MCF 10A (cell line): ENCODE measurements around the gene LRRFIP1. TPM values are rescaled to one million over a fixed set of nuclear protein-coding genes. Genes with fewer than 3 reads are reported as not detected.
"Not testable (repeated sequence)": the region's sequence is repeated elsewhere in the genome, so short reads cannot be mapped to it uniquely, and the experiment has no call there.

ENCODE experiments used
- BruUV-seq: library from RNA; stranded (reverse); fragments of 400-500 nt; replicated peaks from 2 replicates; lab custom pipeline; 2021; lab: Mats Ljungman, UMichigan
- CTCF ChIA-PET: fragments of 300-600 bp; sonication (Branson Sonifier 250); formaldehyde crosslinking; extraction: SDS; loops from one replicate; lab custom pipeline; 2021; ENCODE audit warnings: antibody characterized with exemption, inconsistent platforms; lab: Yijun Ruan, JAX
- POLR2A ChIA-PET: fragments of 300-600, 350-650 bp; sonication (Branson Sonifier 250); formaldehyde crosslinking; extraction: SDS; loops from one replicate; lab custom pipeline; 2020; ENCODE audit warnings: antibody characterized with exemption, inconsistent platforms; lab: Yijun Ruan, JAX
- DNase-seq: peaks from one replicate; pipeline ENCODE4 v3.0.0-alpha.2; 2018; ENCODE audit not compliant: unreplicated experiment
- H3K27ac Mint-ChIP-seq: one replicate; pipeline ENCODE4 v1.8.0; 2022; ENCODE audit warnings: mild to moderate bottlenecking, low read depth, mixed read lengths; ENCODE audit not compliant: unreplicated experiment
- H3K27me3 Mint-ChIP-seq: one replicate; pipeline ENCODE4 v1.8.0; 2022; ENCODE audit warnings: mixed read lengths; ENCODE audit not compliant: insufficient read depth, unreplicated experiment
- H3K36me3 Mint-ChIP-seq: one replicate; pipeline ENCODE4 v1.8.0; 2022; ENCODE audit warnings: mild to moderate bottlenecking, moderate library complexity, mixed read lengths; ENCODE audit not compliant: insufficient read depth, unreplicated experiment
- H3K4me1 Mint-ChIP-seq: one replicate; pipeline ENCODE4 v1.8.0; 2022; ENCODE audit warnings: mixed read lengths; ENCODE audit not compliant: insufficient read depth, unreplicated experiment
- H3K4me3 Mint-ChIP-seq: one replicate; pipeline ENCODE4 v1.8.0; 2022; ENCODE audit warnings: mild to moderate bottlenecking, moderate library complexity, mixed read lengths; ENCODE audit not compliant: unreplicated experiment
- H3K9me3 Mint-ChIP-seq: one replicate; pipeline ENCODE4 v1.8.0; 2022; ENCODE audit warnings: mixed read lengths; ENCODE audit not compliant: unreplicated experiment
- intact Hi-C: fragments of 100-400 bp; cut with micrococcal nuclease; formaldehyde crosslinking; loops from 2 replicates; pipeline ENCODE4 v1.14.1; 2022
- total RNA-seq: library from RNA; stranded (reverse); gene quantifications from 2 replicates; pipeline ENCODE4 v1.2.3, GENCODE V29; 2022
- TF ChIP-seq, protein P1 (sequence below): fragments of 200-600 bp; IDR thresholded peaks from one replicate; pipeline ENCODE4 v1.8.0; 2022; ENCODE audit warnings: antibody characterized with exemption, mild to moderate bottlenecking; ENCODE audit not compliant: unreplicated experiment

Gene LRRFIP1
- total RNA-seq, 1 experiment from 2014 or later = 197 TPM

DNA sequence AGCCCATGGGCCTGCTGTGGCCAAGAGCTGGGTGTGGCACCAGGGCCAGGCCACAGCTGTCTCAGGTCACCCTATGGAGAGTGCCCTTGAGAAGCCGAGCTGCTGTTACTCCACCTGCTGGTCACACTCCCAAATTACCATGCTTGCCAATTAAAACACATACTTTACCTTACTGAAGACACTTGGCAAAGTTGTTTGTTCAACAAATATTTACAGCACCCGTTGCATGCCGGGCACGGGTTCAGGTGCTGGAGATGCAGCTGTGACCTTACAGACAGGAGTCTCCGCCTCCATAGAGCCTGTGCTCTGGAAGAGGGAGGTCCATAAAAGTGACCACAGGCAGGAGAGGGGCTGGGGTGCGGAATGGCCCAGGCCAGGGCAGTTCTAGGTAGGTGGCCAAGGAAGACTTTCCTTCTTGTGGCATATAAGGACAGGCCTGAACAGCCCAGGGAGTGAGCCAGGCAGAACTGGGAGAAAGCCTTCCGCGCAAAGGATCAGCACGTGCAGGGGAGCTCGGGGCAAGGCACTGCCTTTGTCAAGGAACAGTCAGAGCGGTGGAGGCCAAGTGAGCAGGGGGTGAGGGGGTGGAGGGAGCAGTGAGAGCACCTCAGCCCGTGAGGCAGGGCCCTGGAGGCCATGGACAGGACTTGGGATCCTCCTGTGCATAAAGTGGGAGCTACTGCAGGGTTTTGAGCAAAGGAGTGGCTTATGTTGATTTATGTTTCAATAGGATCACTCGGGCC, 147.6 kb downstream of the LRRFIP1 start:
- TF ChIP-seq, protein P1, sequence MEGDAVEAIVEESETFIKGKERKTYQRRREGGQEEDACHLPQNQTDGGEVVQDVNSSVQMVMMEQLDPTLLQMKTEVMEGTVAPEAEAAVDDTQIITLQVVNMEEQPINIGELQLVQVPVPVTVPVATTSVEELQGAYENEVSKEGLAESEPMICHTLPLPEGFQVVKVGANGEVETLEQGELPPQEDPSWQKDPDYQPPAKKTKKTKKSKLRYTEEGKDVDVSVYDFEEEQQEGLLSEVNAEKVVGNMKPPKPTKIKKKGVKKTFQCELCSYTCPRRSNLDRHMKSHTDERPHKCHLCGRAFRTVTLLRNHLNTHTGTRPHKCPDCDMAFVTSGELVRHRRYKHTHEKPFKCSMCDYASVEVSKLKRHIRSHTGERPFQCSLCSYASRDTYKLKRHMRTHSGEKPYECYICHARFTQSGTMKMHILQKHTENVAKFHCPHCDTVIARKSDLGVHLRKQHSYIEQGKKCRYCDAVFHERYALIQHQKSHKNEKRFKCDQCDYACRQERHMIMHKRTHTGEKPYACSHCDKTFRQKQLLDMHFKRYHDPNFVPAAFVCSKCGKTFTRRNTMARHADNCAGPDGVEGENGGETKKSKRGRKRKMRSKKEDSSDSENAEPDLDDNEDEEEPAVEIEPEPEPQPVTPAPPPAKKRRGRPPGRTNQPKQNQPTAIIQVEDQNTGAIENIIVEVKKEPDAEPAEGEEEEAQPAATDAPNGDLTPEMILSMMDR = peak; percentile 59
- POLR2A ChIA-PET = interaction anchor here (0.9 to 1.6 kb wide), 3 partner anchors 13 to 115 kb away, joined by 3 to 5 read pairs (median 3); no protein-coding TSS in a partner anchor
- CTCF ChIA-PET = interaction anchor here (0.5 to 1.9 kb wide), 20 partner anchors 8 to 1619 kb away, joined by 3 to 14 read pairs (median 4); no protein-coding TSS in a partner anchor
- DNase-seq = peak; percentile 60
- BruUV-seq = no TSS peak
- Mint-ChIP-seq H3K4me1 (no peaks in the 10 kb centered on the region), H3K9me3 (no peaks in the 10 kb centered on the region), H3K4me3 (no peak overlapping the region), H3K27me3 (no peaks in the 10 kb centered on the region), H3K36me3 (peaks cover 78% of the 10 kb centered on the region), H3K27ac (peak overlapping the region; percentile 62)
- intact Hi-C loops = loop anchor here (1.0 kb wide), 1 partner anchor 102 kb away; no protein-coding TSS in a partner anchor

DNA sequence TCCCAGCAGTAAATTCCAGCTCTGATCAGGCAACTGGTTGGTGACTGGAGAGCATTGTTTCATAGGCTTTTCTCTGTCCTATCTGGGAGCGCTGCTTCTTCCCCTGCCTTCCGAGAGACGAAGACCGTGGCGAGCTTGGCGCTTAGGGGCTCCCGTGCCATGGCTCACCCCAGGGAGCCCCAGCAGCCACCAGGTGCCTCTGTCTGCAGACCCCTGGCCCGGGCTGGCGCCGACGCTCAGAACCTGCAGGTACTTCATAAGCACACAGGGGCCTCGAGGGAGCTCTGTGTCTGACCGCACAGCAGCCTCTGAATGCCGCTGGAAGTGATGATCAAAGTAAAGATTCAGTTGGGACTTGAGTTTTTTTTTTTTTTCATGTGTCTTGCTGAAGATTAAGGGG, 152.1 kb downstream of the LRRFIP1 start:
- H3K36me3 Mint-ChIP-seq = peaks cover 60% of the 10 kb centered on the region
- no peaks in the 10 kb centered on the region for H3K27me3 Mint-ChIP-seq
- intact Hi-C loops = no loop called here
- no peaks in the 10 kb centered on the region for H3K9me3 Mint-ChIP-seq
- no TSS peak for BruUV-seq
- no peaks in the 10 kb centered on the region for H3K4me1 Mint-ChIP-seq
- no peak overlapping the region for H3K27ac Mint-ChIP-seq
- CTCF ChIA-PET = no interaction called here
- POLR2A ChIA-PET = interaction anchor here (0.6 kb wide), 1 partner anchor 116 kb away, joined by 4 read pairs; no protein-coding TSS in a partner anchor
- DNase-seq = no peak
- H3K4me3 Mint-ChIP-seq = no peak overlapping the region
- TF ChIP-seq, protein P1 = no peak

DNA sequence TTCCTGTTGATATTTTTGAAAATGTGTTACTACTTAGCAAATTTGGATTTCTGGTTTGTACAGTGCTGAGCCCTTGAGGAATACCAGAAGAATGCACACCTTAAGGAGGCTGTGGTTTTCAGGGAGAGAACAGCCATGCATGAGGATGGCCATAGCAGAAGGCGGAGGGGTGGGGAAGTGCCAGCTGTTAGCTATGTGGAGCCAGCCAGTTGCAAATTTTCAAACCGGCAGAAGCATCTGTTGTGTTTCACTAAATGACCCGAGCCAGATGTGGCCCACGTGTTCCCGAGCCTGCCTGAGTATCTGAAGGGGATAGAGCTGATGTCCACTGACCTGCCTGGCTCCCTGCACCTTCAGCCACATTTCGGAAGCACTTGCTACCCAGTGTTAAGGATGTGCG, 154.8 kb downstream of the LRRFIP1 start:
- intact Hi-C loops = no loop called here
- no peak overlapping the region for H3K4me3 Mint-ChIP-seq
- TF ChIP-seq, protein P1 = no peak
- H3K27ac Mint-ChIP-seq = no peak overlapping the region
- H3K4me1 Mint-ChIP-seq = no peaks in the 10 kb centered on the region
- no TSS peak for BruUV-seq
- no peak for DNase-seq
- peaks cover 8% of the 10 kb centered on the region for H3K9me3 Mint-ChIP-seq
- peaks cover 52% of the 10 kb centered on the region for H3K36me3 Mint-ChIP-seq
- H3K27me3 Mint-ChIP-seq = no peaks in the 10 kb centered on the region
- ChIA-PET CTCF (interaction anchor here (0.6 to 1.5 kb wide), 3 partner anchors 8 to 269 kb away, joined by 3 to 6 read pairs (median 3); no protein-coding TSS in a partner anchor), POLR2A (no interaction called here)

DNA sequence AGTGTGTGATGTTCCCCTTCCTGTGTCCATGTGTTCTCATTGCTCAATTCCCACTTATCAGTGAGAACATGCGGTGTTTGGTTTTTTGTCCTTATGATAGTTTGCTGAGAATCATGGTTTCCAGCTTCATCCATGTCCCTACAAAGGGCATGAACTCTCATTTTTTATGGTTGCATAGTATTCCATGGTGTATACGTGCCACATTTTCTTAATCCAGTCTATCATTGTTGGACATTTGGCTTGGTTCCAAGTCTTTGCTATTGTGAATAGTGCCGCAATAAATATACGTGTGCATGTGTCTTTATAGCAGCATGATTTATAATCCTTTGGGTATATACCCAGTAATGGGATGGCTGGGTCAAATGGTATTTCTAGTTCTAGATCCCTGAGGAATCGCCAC, 156.3 kb downstream of the LRRFIP1 start:
- H3K4me3 Mint-ChIP-seq, BruUV-seq, H3K27me3 Mint-ChIP-seq, H3K4me1 Mint-ChIP-seq, DNase-seq, H3K9me3 Mint-ChIP-seq, POLR2A ChIA-PET, H3K27ac Mint-ChIP-seq, intact Hi-C loops: not testable (repeated sequence)
- CTCF ChIA-PET = interaction anchor here (1.5 kb wide), 1 partner anchor 9 kb away, joined by 6 read pairs; no protein-coding TSS in a partner anchor
- peaks cover 37% of the 10 kb centered on the region for H3K36me3 Mint-ChIP-seq
